ENCODE data around the gene SRSF12. TPM values are rescaled to one million over a fixed set of nuclear protein-coding genes. Genes with fewer than 3 reads are reported as not detected.

Gene SRSF12
- total and polyA plus RNA-seq, 2 donors (not counting 1 experiment from before 2014, with no cell fraction given), result not detected

- 92% methylated on average over 6 of the region's 12 CpGs for WGBS (ENCODE audit: insufficient coverage)
- intact Hi-C loops (cut with micrococcal nuclease), result no loop called here
- H3K36me3 ChIP-seq (replicated peaks in 1 of 2; ENCODE audit: control extremely low read depth in 1 of 2, control insufficient read depth in 1 of 2, extremely low read depth in 1 of 2, insufficient read depth in 2 of 2, low read length in 1 of 2), result no peaks in the 10 kb centered on the region
- H3K79me2 ChIP-seq (ENCODE audit: control insufficient read depth, insufficient read depth, low read length), result no peaks in the 10 kb centered on the region
- no peaks in the 10 kb centered on the region for H3K4me1 ChIP-seq (ENCODE audit: control insufficient read depth in 2 of 2, insufficient read depth in 2 of 2, low read length in 2 of 2)
- H3K9ac ChIP-seq (ENCODE audit: low read length), result no peak overlapping the region
- DNase-seq (no peak), ATAC-seq (ENCODE audit: low read depth) (no peak)
- ChIA-PET POLR2A (no interaction called here), CTCF (no interaction called here)
- H3K4me3 ChIP-seq (ENCODE audit: control extremely low read depth in 1 of 5, extremely low read depth in 1 of 5, insufficient read depth in 1 of 5, low read depth in 2 of 5, low read length in 4 of 5), result no peak overlapping the region
- H3K4me1 Mint-ChIP-seq, result no peaks in the 10 kb centered on the region
- TF ChIP-seq EZH2 (IDR thresholded peaks at IDR 0.05; ENCODE audit: borderline replicate concordance, insufficient read depth, low read depth, low read length, poor library complexity, severe bottlenecking), result no peak
- TF ChIP-seq, protein P1, sequence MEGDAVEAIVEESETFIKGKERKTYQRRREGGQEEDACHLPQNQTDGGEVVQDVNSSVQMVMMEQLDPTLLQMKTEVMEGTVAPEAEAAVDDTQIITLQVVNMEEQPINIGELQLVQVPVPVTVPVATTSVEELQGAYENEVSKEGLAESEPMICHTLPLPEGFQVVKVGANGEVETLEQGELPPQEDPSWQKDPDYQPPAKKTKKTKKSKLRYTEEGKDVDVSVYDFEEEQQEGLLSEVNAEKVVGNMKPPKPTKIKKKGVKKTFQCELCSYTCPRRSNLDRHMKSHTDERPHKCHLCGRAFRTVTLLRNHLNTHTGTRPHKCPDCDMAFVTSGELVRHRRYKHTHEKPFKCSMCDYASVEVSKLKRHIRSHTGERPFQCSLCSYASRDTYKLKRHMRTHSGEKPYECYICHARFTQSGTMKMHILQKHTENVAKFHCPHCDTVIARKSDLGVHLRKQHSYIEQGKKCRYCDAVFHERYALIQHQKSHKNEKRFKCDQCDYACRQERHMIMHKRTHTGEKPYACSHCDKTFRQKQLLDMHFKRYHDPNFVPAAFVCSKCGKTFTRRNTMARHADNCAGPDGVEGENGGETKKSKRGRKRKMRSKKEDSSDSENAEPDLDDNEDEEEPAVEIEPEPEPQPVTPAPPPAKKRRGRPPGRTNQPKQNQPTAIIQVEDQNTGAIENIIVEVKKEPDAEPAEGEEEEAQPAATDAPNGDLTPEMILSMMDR (IDR thresholded peaks at IDR 0.05), result no peak
- H3K27ac Mint-ChIP-seq, result no peak overlapping the region
- no peaks in the 10 kb centered on the region for H3K9me3 ChIP-seq (ENCODE audit: control extremely low read depth in 1 of 3, control insufficient read depth in 2 of 3, insufficient read depth in 1 of 3, low read length in 2 of 3)
- H3K9me3 Mint-ChIP-seq (ENCODE audit: insufficient read depth), result no peaks in the 10 kb centered on the region
- no peak overlapping the region for H2AFZ ChIP-seq (ENCODE audit: insufficient read depth, low read depth, low read length, poor library complexity, severe bottlenecking)
- no peak overlapping the region for H3K27ac ChIP-seq (ENCODE audit: low read length in 2 of 2)
- H3K4me3 Mint-ChIP-seq, result no peak overlapping the region
- no peaks in the 10 kb centered on the region for H3K27me3 ChIP-seq (replicated peaks in 1 of 4; ENCODE audit: control extremely low read depth in 1 of 4, control insufficient read depth in 3 of 4, insufficient read depth in 4 of 4, low read length in 3 of 4)
- no peak overlapping the region for H3K4me2 ChIP-seq (replicated peaks; ENCODE audit: low read depth, low read length, poor library complexity, severe bottlenecking)
- no peaks in the 10 kb centered on the region for H4K20me1 ChIP-seq (ENCODE audit: control insufficient read depth, insufficient read depth, low read length, poor library complexity, severe bottlenecking)
- peaks cover 12% of the 10 kb centered on the region for H3K27me3 Mint-ChIP-seq
Observed at GRCh38 chr6:89059227-89059626, 58.6 kb downstream of the SRSF12 start.

DNA sequence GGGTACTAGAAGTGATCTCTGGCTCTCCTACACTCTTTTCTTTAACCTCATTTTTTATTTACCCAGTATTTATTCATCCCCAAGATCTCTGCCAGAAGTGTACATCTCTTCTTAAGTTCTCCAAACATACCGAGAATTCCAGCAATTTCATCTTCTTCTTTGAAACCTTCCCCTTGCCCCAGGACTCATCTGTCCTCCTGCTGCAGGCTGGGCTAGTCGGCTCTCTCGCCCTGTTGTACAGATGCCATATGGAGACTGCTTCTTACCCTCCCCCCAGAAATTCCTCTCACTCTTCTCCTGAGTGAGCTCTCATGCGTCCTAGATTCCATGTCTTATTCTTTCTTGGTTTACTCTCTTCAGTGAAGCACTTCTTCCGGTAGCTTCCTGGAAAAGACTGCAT is 59.2 kb downstream of the SRSF12 start:
- H2AFZ ChIP-seq (ENCODE audit: insufficient read depth, low read depth, low read length, poor library complexity, severe bottlenecking), result no peak overlapping the region
- H3K27me3 Mint-ChIP-seq, result peaks cover 12% of the 10 kb centered on the region
- 86% methylated on average over 3 of the region's 5 CpGs for WGBS (ENCODE audit: insufficient coverage)

More for the DNA sequence above, 59.2 kb downstream of the SRSF12 start:
- Histone ChIP-seq H4K20me1 (ENCODE audit: control insufficient read depth, insufficient read depth, low read length, poor library complexity, severe bottlenecking) (no peaks in the 10 kb centered on the region), H3K79me2 (ENCODE audit: control insufficient read depth, insufficient read depth, low read length) (no peaks in the 10 kb centered on the region), H3K4me2 (replicated peaks; ENCODE audit: low read depth, low read length, poor library complexity, severe bottlenecking) (no peak overlapping the region), H3K9ac (ENCODE audit: low read length) (no peak overlapping the region), H3K27me3 (replicated peaks in 1 of 4; ENCODE audit: control extremely low read depth in 1 of 4, control insufficient read depth in 3 of 4, insufficient read depth in 4 of 4, low read length in 3 of 4) (no peaks in the 10 kb centered on the region), H3K4me1 (ENCODE audit: control insufficient read depth in 2 of 2, insufficient read depth in 2 of 2, low read length in 2 of 2) (no peaks in the 10 kb centered on the region), H3K27ac (ENCODE audit: low read length in 2 of 2) (no peak overlapping the region), H3K36me3 (replicated peaks in 1 of 2; ENCODE audit: control extremely low read depth in 1 of 2, control insufficient read depth in 1 of 2, extremely low read depth in 1 of 2, insufficient read depth in 2 of 2, low read length in 1 of 2) (no peaks in the 10 kb centered on the region), H3K4me3 (ENCODE audit: control extremely low read depth in 1 of 5, extremely low read depth in 1 of 5, insufficient read depth in 1 of 5, low read depth in 2 of 5, low read length in 4 of 5) (no peak overlapping the region), H3K9me3 (ENCODE audit: control extremely low read depth in 1 of 3, control insufficient read depth in 2 of 3, insufficient read depth in 1 of 3, low read length in 2 of 3) (no peaks in the 10 kb centered on the region)
- ChIA-PET POLR2A (no interaction called here), CTCF (interaction anchor here (0.6 kb wide), 1 partner anchor 446 kb away, joined by 5 read pairs; no protein-coding TSS in a partner anchor)
- DNase-seq (no peak), ATAC-seq (ENCODE audit: low read depth) (no peak)
- no peaks in the 10 kb centered on the region for H3K9me3 Mint-ChIP-seq (ENCODE audit: insufficient read depth)
- no peaks in the 10 kb centered on the region for H3K4me1 Mint-ChIP-seq
- no peak overlapping the region for H3K27ac Mint-ChIP-seq
- intact Hi-C loops (cut with micrococcal nuclease), result no loop called here
- H3K4me3 Mint-ChIP-seq, result no peak overlapping the region
- TF ChIP-seq, protein P1 (IDR thresholded peaks at IDR 0.05), result no peak
- TF ChIP-seq EZH2 (IDR thresholded peaks at IDR 0.05; ENCODE audit: borderline replicate concordance, insufficient read depth, low read depth, low read length, poor library complexity, severe bottlenecking), result no peak
